Heart left ventricle (tissue), 13 donors: ENCODE results near the gene PLBD2.

Experiments used
- CTCF ChIP-seq, 12 donors: fragments of 200-600 bp; sonication (generic) in 4 of 12; IDR thresholded peaks; one replicate each; pipeline versions ENCODE4 v1.5.0 to v1.8.0; 2018 to 2022; ENCODE audit warnings: antibody characterized with exemption in 12 of 12, mild to moderate bottlenecking in 5 of 12
- POLR2A ChIP-seq, 2 donors: fragments of 450-650 bp; IDR thresholded peaks; one replicate each; pipeline ENCODE4 v1.6.1; 2017; ENCODE audit warnings: antibody characterized with exemption in 2 of 2, mild to moderate bottlenecking in 2 of 2, moderate library complexity in 2 of 2
- donor health status: ischemic (EF 13 %, LVEDD 7.1; RV severe dilation, severe dysfunction).
- donor health status: DM: no; HTN: yes; CAD: no.
- donor health status: DM: no; HTN: no; CAD: no.
- donor health status: ischemic (EF 25% LVEDD 6.9; RV normal size, moderate dysfunction).
- donor health status: ischemic (EF 25% LVEDD 5.7; RV mildly dilated, moderate dysfunction).
- donor health status: ischemic (EF 35%, LVEDD 5.7; RV mildly dilated, moderate dysfunction).
- donor health status: nonischemic (EF 11% LVEDD 7.7; RV severe dilation, severe dysfunction).
- donor health status: DM: yes; HTN: yes; CAD: no.
- donor health status: PGD.
- donor health status: ischemic (EF 29% LVEDD 5.4; RV normal size, mild dysfunction).
- donor health status: nonischemic (EF 23%, LVEDD 6.1; RV moderate dilation, normal function).

DNA sequence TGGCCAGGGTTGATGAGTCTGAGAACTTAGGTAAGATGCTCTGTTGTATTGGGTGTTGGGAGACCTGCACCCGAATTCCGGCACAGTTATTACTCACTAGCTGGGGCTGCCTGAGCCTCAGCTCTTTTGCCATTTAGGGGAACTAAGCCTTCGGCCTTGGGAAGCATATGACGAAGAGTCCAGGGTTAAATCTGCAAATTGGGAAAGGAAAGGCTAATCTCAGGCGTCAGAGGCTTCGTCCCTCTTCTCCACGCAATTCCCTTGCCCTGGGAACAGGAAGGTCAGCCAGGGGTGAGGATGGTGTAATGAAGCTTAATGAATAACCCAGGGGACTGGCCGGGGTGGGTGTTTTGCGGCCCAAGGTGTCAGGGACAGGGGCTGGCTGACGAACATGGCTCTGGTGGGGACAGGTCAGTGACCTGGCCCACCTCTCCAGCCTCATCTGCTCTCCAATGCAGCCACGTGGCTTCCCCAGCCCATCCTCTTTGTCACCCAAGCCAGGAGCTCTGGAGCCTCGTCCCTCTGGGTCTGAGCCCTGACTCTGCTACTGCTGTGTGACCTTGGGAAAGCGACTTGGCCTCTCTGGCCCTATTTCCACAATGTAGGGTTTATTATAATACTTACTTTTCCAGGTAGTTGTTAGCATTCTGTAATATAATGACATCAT lies 60.0 kb downstream of the PLBD2 start:
- TF ChIP-seq CTCF (IDR thresholded peaks at IDR 0.05) (no peak), POLR2A (IDR thresholded peaks at IDR 0.05) (no peak)
